Smooth muscle cell (in vitro differentiated cells): ENCODE data around the gene TNPO3. TPM values are rescaled to one million over a fixed set of nuclear protein-coding genes. Genes with fewer than 3 reads are reported as not detected.
A peak's percentile ranks its signal among the peaks of the same experiment; 100 is the strongest.
"Not testable (repeated sequence)": the region's sequence is repeated elsewhere in the genome, so short reads cannot be mapped to it uniquely, and the experiment has no call there.

Source experiments
- DNase-seq: peaks from one replicate; lab custom pipeline; 2025; ENCODE audit not compliant: unreplicated experiment; lab: John Stamatoyannopoulos, UW
- H2AFZ ChIP-seq: fragments of 200-600 bp; sonication (generic); 2 replicates; pipeline ENCODE4 v1.6.0; 2016; ENCODE audit warnings: antibody characterized with exemption, low read depth, mild to moderate bottlenecking
- H3F3A ChIP-seq: fragments of 200-600 bp; sonication (generic); 2 replicates; pipeline ENCODE4 v1.6.0; 2017; ENCODE audit warnings: antibody characterized with exemption, low read depth
- H3K27ac ChIP-seq: fragments of 200-600 bp; sonication (generic); 2 replicates; pipeline ENCODE4 v1.5.1; 2016; ENCODE audit warnings: low read depth, mild to moderate bottlenecking
- H3K27me3 ChIP-seq: fragments of 200-600 bp; sonication (generic); 2 replicates; pipeline ENCODE4 v1.6.1; 2016; ENCODE audit warnings: low read depth, mild to moderate bottlenecking
- H3K36me3 ChIP-seq: fragments of 200-600 bp; sonication (generic); 2 replicates; pipeline ENCODE4 v1.5.1; 2016; ENCODE audit warnings: low read depth
- H3K4me1 ChIP-seq: fragments of 200-600 bp; sonication (generic); 2 replicates; pipeline ENCODE4 v1.5.1; 2016; ENCODE audit warnings: low read depth
- H3K4me2 ChIP-seq: fragments of 200-600 bp; sonication (generic); 2 replicates; pipeline ENCODE4 v1.6.0; 2016; ENCODE audit warnings: mild to moderate bottlenecking
- H3K4me3 ChIP-seq: fragments of 200-600 bp; sonication (generic); 2 replicates; pipeline ENCODE4 v1.5.1; 2016; ENCODE audit warnings: mild to moderate bottlenecking
- H3K79me2 ChIP-seq: fragments of 200-600 bp; sonication (generic); 2 replicates; pipeline ENCODE4 v1.6.0; 2016; ENCODE audit warnings: low read depth, mild to moderate bottlenecking
- H3K9ac ChIP-seq: fragments of 200-600 bp; sonication (generic); 2 replicates; pipeline ENCODE4 v1.6.0; 2016; ENCODE audit warnings: low read depth
- H3K9me3 ChIP-seq: fragments of 200-600 bp; sonication (generic); replicated peaks from 2 replicates; pipeline ENCODE4 v1.5.1; 2016; ENCODE audit warnings: low read depth
- H4K20me1 ChIP-seq: fragments of 200-600 bp; sonication (generic); 2 replicates; pipeline ENCODE4 v1.6.0; 2016; ENCODE audit warnings: low read depth
- WGBS: methylation state at CpG from one replicate; pipeline ENCODE4 v1.1.7; 2016; ENCODE audit warnings: low lambda C conversion rate; 5-methylcytosine and 5-hydroxymethylcytosine counted together
- polyA plus RNA-seq: library from polyadenylated mRNA; unstranded; fragments of >200 nt; fragmentation: Nextera tagmentation; extraction: Ambion mirVana; gene quantifications from 2 replicates; pipeline ENCODE4 v1.2.1, GENCODE V29; 2016
- total RNA-seq: library from RNA; depleted of rRNA; stranded (reverse); fragments of >200 nt; gene quantifications from 2 replicates; pipeline ENCODE4 v1.2.3, GENCODE V29; 2014
- TF ChIP-seq, protein P1 (sequence below): fragments of 200-600 bp; sonication (generic); IDR thresholded peaks from 2 replicates; pipeline ENCODE4 v1.5.1; 2017; ENCODE audit warnings: borderline replicate concordance, mild to moderate bottlenecking, antibody characterized with exemption; ENCODE audit not compliant: insufficient read depth, poor library complexity, severe bottlenecking

The TNPO3 gene
- total and polyA plus RNA-seq, 2 experiments from 2014 or later: 28.4 to 41.3 TPM

DNA sequence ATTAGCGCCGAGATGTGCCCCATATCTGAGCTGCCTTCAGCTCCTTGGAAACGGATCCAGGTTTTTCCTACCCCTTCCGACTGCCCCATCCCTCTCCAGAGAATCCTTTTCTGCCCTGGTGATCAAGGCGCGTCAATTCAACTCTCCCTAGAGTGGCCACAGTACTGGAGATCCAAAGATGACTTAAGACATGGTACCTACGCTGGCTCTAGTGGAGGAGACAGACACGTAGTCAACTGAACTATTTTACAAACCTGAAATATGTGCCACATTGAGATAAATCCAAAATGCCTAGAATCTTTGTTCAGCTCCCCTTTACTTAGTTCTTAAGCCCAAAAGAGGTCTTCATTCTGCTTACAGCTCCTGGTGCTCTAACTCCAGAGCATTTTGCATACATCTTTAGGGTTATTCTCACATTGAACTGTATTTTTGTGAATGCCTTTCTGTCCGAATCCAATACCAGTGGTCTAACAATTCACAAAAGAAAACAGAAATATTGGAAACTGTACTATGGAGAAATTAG lies 444 bp upstream of the TNPO3 start:
- Histone ChIP-seq H4K20me1 (peaks cover 18% of the 10 kb centered on the region), H3K4me1 (peaks cover 18% of the 10 kb centered on the region), H3K27me3 (no peaks in the 10 kb centered on the region), H3K9me3 (no peaks in the 10 kb centered on the region), H3K27ac (peak overlapping the region; percentile 99), H3K4me2 (peak overlapping the region; percentile 91), H3K4me3 (peak overlapping the region; percentile 89), H3K36me3 (no peaks in the 10 kb centered on the region), H3F3A (no peaks in the 10 kb centered on the region), H3K79me2 (peaks cover 42% of the 10 kb centered on the region), H3K9ac (peak overlapping the region; percentile 99), H2AFZ (peak overlapping the region; percentile 93)
- no peak for DNase-seq
- WGBS: 12% methylated on average over 9 of the region's 9 CpGs
- TF ChIP-seq, protein P1, sequence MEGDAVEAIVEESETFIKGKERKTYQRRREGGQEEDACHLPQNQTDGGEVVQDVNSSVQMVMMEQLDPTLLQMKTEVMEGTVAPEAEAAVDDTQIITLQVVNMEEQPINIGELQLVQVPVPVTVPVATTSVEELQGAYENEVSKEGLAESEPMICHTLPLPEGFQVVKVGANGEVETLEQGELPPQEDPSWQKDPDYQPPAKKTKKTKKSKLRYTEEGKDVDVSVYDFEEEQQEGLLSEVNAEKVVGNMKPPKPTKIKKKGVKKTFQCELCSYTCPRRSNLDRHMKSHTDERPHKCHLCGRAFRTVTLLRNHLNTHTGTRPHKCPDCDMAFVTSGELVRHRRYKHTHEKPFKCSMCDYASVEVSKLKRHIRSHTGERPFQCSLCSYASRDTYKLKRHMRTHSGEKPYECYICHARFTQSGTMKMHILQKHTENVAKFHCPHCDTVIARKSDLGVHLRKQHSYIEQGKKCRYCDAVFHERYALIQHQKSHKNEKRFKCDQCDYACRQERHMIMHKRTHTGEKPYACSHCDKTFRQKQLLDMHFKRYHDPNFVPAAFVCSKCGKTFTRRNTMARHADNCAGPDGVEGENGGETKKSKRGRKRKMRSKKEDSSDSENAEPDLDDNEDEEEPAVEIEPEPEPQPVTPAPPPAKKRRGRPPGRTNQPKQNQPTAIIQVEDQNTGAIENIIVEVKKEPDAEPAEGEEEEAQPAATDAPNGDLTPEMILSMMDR: no peak

DNA sequence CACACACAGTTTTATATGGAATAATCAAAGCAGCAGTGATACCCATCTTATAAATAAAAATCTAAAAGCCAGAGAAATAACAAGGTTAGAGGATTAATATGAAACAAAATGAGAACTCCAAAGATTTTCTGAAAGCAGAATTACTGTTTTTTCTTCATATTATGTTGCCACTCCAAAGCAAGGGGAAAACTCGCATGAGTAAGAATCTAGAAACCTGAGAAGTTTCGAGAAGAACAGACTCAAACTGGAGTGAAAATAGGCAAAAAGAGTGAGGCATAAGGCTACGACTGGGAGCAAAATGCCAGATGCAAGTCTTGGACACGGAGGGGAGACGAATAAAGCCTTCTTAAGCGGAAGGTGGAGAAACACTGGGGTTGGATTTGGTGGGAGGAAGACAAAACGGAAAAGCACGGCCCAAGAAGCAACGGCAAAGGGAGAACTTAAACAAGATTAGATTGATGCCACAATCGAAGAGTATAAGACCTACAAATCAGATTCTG lies 923 bp downstream of the TNPO3 start:
- H4K20me1 ChIP-seq: peaks cover 32% of the 10 kb centered on the region
- H3K9ac ChIP-seq: peak overlapping the region; percentile 99
- under 1% methylated on average over 10 of the region's 10 CpGs for WGBS
- H3F3A ChIP-seq: no peaks in the 10 kb centered on the region
- TF ChIP-seq, protein P1: no peak
- no peaks in the 10 kb centered on the region for H3K36me3 ChIP-seq
- peak overlapping the region; percentile 89 for H3K4me3 ChIP-seq
- H3K4me2 ChIP-seq: peak overlapping the region; percentile 91
- peak overlapping the region; percentile 99 for H3K27ac ChIP-seq
- H3K9me3 ChIP-seq: no peaks in the 10 kb centered on the region
- H3K4me1 ChIP-seq: peaks cover 18% of the 10 kb centered on the region
- H2AFZ ChIP-seq: peak overlapping the region; percentile 93
- H3K79me2 ChIP-seq: peaks cover 53% of the 10 kb centered on the region
- DNase-seq: no peak
- no peaks in the 10 kb centered on the region for H3K27me3 ChIP-seq

DNA sequence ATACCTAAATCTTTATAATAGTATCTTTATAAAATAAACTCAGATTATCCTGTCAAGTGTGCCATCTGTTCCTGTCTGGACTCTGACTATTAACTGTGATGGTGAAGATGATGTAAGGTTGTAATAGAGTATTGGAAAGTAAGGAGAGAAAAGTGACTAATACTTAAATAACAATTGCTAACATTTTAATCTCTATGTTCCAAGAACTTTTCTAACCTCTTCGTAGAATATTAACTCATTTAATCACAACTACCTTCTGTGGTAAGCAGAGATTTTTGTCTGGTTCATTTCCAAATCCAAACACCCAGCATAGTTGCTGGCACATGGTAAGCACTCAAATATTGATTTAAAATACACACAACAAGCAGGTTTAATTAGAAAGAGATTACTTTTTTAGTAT lies 2.5 kb downstream of the TNPO3 start:
- DNase-seq: no peak
- Histone ChIP-seq H2AFZ (no peak overlapping the region), H3K79me2 (peaks cover 68% of the 10 kb centered on the region), H3K27me3 (no peaks in the 10 kb centered on the region), H3F3A (no peaks in the 10 kb centered on the region), H3K9me3 (no peaks in the 10 kb centered on the region), H3K9ac (no peak overlapping the region), H3K27ac (no peak overlapping the region), H3K4me2 (no peak overlapping the region), H3K4me1 (peaks cover 18% of the 10 kb centered on the region), H3K36me3 (no peaks in the 10 kb centered on the region), H3K4me3 (peak overlapping the region; percentile 9), H4K20me1 (peaks cover 47% of the 10 kb centered on the region)
- 93% methylated on average over 1 of the region's 1 CpG for WGBS
- TF ChIP-seq, protein P1: no peak

DNA sequence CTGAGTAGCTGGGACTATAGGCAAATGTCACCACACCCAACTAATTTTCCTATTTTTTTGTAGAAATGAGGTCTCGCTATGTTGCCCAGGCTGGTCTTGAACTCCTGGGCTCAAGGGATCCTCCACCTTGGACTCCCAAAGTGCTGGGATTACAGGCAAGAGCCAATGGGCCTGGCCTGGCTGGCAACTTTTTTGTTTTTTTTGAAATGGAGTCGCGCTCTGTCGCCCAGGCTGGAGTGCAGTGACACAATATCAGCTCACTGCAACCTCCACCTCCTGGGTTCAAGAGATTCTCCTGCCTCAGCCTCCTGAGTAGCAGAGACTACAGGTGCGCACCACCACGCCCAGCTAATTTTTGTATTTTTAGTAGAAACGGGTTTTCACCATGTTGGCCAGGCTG lies 3.5 kb downstream of the TNPO3 start:
- not testable (repeated sequence) for H3K27ac ChIP-seq, H3F3A ChIP-seq, H3K9ac ChIP-seq, H3K9me3 ChIP-seq, H3K36me3 ChIP-seq, H3K27me3 ChIP-seq, H3K4me2 ChIP-seq, H2AFZ ChIP-seq, DNase-seq, H3K4me3 ChIP-seq
- H4K20me1 ChIP-seq: peaks cover 57% of the 10 kb centered on the region
- peaks cover 78% of the 10 kb centered on the region for H3K79me2 ChIP-seq
- WGBS: over 99% methylated on average over 7 of the region's 7 CpGs
- peaks cover 18% of the 10 kb centered on the region for H3K4me1 ChIP-seq
